Measurements from ENCODE around the gene ST3GAL3.

ST3GAL3 gene

DNA sequence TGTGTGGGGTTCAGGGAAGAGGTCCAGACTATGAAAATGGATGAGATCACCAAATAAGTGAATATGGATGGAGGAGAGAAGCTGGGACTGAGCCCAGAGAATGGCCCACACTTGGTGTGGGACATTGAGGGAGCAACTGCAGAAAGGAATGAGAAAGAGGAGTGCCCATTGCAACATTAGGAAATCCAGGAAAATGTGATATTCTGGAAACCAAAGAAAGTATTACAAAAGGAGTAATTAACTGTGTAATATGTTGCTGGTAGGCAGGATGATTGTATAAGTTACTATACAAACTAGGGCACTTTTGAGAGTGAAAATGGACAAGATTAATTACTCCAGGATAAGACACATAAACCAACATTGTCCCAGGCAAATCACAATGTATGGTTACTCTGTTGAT, 166.5 kb downstream of the ST3GAL3 start:
- no peak for DNase-seq (ENCODE audit: low read depth in 2 of 2, low spot score in 1 of 2)

DNA sequence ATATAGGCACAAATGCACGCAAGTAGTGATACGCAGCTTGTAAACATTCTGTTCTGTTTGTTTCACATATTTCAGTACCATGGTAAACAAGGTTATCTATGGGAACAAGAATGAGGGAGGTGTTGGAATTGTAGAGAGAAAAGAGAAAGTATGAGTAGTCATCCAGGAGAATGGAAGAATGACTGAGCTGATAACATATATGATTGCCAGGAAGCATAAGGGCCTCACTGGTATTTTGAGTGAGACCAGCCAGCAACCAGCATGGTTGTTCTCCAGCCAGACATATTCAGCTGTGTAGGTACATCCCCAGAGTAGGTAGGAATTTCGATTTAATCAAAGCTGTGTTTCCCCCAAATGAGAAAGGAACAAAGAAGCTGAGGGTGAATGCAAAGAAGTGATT, 167.4 kb downstream of the ST3GAL3 start:
- DNase-seq (ENCODE audit: low read depth in 2 of 2, low spot score in 1 of 2), result no peak

DNA sequence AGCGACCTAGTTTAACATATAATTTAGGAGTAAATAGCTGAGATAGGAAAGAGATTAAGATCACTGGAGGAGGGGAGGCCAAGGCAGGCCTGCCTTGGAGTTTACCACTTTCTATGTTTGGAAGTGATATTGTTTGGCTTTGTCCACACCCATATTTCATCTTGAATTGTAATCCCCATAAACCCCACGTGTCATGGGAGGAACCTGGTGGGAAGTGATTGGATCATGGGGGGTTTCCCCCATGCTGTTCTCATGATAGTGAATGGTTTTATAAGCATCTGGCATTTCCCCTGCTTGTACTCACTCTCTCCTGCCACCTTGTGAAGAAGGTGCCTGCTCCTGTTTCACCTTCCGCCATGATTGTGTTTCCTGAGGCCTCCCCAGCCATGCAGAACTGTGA, 168.0 kb downstream of the ST3GAL3 start:
- no peak for DNase-seq (ENCODE audit: low read depth in 2 of 2, low spot score in 1 of 2)

DNA sequence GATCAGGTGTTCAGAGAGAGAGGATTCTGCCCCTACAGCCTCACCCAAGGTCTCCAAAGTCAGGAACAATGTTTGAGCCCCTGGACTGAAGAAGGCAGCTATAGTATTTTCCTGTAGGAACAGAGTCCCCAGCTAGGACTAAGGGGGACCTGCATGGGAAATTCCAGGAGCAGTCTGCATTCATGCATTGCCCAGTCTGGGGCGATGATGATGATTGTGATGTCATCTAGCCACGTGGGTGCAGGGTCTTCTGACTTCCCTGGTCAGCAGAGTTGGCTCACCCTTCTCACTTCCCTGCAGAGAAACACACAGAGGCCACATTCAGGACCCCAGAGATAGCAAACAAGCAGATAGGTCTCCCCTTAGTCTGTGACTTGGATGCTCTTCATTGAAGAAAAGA, 169.8 kb downstream of the ST3GAL3 start:
- no peak for DNase-seq (ENCODE audit: low read depth in 2 of 2, low spot score in 1 of 2)

DNA sequence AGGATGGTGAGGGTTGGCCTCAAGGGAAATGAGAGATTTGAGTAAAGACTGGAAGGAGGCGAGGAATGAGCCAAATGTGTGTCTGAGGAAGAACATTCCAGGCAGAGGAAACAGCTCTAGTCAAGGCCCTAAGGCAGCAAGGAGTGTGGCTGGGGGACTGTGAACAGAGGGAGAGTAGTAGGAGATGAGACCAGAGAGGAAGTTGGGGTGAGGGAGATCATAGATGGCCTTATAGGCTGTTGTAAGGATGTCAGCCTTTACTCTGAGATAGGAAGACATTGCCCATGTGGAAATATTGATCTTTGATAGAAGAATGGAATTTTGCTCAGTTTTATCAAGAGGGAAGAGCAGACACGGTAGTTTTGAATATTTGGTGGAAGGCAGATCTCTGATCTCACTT, 171.1 kb downstream of the ST3GAL3 start:
- DNase-seq (ENCODE audit: low read depth in 2 of 2, low spot score in 1 of 2), result no peak

DNA sequence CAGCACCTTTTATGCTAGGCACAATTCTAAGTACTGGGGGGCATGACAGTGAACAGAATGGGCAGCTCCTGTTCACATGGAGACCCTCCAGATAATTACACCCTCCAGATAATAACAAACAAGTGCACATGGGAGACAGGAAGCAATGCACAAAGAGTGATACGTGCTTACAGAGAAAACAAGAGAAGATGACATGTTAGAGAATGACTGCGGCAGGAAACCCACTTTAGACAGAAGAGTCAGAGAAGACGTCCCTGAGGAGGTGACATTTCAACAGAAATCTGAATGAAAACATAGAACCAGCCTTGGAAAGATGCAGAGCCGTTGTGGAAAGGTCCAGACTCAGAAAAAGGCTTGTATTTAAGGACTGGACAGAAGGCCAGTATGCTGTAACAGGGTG, 171.5 kb downstream of the ST3GAL3 start:
- no peak for DNase-seq (ENCODE audit: low read depth in 2 of 2, low spot score in 1 of 2)

DNA sequence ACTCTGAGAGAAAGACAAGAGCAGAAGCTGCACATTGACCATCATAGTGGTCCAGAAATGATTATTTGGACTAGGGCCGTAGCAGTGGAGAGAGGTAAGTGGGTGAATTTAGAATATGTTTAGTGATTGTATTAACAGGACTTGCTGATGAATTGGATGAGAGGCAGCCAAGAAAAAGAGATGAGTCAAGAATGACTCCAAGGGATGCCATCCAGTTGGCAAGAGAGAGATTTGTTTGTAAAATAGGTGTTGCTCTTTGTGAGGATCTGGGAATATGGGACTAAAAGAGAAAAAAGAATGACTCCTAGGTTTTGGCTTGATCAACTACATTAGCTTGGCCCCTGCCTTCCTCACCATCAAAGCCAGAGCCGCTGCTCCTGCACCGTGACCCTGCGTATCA, 172.1 kb downstream of the ST3GAL3 start:
- no peak for DNase-seq (ENCODE audit: low read depth in 2 of 2, low spot score in 1 of 2)

DNA sequence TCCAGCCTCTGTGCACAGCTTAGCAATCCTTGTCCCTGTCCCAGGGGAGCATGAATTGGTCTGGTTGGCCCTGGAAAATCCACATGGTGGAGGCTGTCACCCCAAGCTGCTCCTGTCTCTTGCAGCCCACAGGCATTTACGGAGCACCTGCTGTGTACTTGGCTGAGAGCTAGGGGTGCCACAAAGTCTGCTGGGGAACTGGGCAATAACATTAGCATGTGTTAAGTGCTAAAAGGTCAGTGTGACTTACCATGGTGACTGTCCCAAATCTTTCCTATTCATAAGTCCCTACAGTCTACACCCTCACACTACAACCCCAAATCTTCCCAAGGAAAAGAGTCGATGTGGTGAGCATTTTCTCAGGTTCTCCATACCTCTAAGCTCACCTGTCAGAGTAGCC, 172.7 kb downstream of the ST3GAL3 start:
- no peak for DNase-seq (ENCODE audit: low read depth in 2 of 2, low spot score in 1 of 2)

DNA sequence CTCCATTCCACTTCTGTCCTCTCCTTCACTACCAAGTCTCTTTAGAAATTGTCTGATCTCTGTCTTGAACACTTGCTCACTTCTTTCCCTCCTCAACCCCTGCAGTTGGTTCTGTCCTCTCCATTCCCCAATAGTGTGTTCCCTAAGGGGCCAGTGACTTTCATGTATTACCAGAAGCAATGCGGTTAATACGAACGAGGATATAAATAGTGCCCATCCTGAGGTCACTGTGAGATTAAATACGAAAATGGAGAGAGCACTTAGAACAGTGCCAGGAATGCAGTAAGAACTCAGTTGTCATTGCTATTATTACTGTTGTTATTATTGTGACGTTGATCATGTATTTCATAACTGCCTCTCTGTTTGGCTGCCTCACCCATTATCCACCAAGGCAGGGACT, 173.3 kb downstream of the ST3GAL3 start:
- DNase-seq (ENCODE audit: low read depth in 2 of 2, low spot score in 1 of 2), result no peak

DNA sequence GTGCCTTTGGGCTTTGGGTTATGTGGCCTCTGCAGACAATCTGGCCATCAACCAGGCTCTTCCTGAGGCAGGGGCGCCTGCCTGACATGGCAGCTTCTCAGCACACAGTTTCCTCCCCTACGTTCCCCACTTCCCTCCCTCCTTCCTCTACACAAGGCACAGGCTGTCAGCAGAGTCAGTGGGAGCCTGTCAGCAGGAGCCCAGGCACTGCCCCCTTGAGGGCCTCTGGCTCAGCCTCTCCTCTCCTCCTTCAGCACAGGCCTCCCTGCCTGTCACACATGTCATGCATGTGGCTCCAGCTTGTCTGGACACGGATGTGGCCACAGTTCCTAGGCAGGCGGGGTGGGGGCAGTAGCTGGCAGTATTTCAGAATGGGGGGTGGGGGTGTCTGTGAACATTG, 174.1 kb downstream of the ST3GAL3 start:
- no peak for DNase-seq (ENCODE audit: low read depth in 2 of 2, low spot score in 1 of 2)

DNA sequence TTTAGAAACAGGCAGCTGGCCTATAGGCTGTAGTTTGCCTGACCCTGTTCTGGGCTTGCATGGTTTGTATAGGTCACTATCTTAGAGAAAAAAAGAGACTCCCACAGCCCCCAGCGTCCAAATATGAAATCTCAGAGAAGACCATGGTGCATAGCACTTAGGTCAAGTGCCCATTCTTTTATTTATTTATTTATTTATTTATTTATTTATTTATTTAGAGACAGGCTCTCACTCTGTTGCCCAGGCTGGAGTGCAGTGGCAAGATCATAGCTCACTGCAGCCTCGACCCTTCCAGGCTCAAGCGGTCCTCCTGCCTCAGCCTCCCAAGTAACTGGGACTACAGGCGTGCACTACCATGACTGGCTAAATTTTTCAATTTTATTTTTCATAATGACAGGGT, 175.4 kb downstream of the ST3GAL3 start:
- no peak for DNase-seq (ENCODE audit: low read depth in 2 of 2, low spot score in 1 of 2)

DNA sequence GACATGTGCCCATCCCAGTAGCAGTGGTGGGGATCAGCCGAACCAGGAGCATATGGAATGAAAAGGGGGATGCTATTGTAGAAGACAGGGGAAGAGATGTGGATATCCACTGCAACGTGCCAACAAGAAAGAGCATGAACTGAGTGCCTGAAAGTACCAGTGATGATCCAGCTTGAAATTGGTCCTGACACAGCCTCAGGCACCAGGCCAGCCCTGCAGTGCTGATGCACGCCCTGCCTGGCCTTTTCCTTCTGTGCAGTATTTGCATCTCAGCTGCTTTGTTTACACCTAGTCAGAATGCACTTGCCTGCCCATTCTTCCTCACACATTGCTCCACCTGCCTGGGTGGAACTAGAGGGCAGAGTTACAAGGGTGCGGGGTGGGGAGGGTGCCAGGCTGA, 176.0 kb downstream of the ST3GAL3 start:
- no peak for DNase-seq (ENCODE audit: low read depth in 2 of 2, low spot score in 1 of 2)

DNA sequence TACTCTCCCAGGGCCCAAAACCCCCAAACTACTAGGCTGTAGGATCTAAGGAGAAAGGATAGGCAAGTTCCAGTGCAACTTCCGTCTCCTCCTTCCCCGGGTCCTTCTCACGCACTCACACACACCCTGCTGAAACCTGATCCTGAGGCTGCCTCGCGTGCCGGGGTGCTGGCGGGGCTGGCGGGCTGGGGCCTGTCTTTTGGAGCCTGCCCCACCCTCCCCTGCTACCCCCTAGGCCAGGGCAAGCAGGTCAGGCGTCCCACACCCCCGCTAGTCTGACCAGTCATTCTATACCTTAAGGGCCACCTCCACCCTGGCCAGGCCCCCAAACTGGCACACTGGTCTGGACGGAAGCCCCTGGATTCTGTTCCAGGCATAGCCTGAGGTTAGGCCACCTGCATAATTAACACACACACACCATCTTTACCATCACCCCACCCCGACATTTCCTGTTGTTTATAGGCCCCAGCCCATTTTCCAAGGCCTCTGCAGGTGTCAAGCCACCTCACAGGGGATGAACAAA, 178.0 kb downstream of the ST3GAL3 start:
- no peak for DNase-seq (ENCODE audit: low read depth in 2 of 2, low spot score in 1 of 2)

DNA sequence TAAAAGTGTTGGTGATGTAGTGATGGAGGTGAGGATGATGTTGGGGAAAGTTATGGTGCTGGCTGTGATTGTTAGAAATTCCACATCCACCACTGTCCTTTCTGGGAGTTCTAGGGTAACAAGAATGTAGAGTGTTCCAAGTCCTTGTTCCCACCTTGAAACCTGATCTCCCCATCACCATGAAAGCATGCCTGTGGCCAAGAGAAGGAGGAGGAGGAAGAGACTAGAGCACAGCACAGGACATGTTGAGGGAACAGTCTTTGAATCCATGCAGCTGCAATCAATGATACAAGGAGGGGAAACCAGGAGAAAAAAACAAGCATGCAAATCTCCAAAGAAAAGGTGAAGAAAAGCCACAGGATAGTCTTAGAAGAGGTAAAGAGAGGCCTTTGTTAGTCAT, 180.4 kb downstream of the ST3GAL3 start:
- no peak for DNase-seq (ENCODE audit: low read depth in 2 of 2, low spot score in 1 of 2)

DNA sequence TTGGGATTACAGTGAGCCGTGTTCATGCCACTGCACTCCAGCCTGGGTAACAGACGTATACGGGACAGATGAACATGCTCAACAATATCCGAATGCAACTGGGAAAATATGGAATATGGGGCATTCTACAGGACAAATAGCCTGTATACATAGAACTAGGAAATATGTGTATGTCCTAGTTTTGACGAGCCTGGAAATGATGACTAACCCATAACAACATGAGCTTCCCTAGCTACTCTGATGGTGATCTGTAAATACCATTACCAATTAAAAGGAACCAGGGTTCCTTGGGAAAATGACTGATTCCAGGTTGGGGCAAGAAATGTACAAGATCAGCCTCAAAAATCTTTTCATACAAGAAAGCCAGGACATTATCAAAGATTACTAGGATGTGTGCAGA, 183.5 kb downstream of the ST3GAL3 start:
- no peak for DNase-seq (ENCODE audit: low read depth in 2 of 2, low spot score in 1 of 2)

DNA sequence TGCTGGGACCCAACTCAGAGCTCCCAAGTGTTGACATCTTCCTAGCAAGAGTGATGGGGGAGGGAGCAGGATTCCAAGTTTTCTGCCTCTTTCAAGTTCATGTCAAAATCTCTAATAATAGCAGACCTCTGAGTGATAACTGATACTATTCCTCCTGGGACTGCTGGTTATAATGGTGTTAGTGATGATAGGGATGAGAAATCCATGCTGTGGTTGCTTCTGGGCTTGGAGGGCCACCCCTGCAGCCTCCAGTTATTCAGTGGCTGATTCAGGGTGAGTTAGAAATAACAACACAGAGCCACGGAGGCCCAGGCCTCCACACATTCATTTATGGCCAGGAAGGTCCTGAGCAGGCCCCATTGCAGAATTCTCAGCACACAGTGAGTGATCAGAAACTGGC, 185.7 kb downstream of the ST3GAL3 start:
- no peak for DNase-seq (ENCODE audit: low read depth in 2 of 2, low spot score in 1 of 2)

DNA sequence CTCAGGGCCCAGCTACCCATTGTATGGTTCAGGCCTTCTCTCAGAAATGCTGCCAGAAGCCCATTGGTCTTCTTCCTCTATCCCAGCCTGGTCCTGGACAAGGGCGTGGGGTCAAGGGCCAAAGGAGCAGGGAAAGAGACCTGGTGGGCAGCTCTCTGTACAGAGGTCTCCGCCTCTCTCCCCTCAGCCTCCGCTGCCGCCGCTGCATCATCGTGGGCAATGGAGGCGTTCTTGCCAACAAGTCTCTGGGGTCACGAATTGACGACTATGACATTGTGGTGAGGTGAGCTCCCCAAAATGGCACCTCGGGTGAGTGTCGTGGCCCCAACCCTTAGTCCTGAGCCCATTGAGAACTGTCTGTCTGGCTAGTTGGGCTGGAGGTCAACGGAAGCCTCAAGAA, 191.6 kb downstream of the ST3GAL3 start:
- no peak for DNase-seq (ENCODE audit: low read depth in 2 of 2, low spot score in 1 of 2)

DNA sequence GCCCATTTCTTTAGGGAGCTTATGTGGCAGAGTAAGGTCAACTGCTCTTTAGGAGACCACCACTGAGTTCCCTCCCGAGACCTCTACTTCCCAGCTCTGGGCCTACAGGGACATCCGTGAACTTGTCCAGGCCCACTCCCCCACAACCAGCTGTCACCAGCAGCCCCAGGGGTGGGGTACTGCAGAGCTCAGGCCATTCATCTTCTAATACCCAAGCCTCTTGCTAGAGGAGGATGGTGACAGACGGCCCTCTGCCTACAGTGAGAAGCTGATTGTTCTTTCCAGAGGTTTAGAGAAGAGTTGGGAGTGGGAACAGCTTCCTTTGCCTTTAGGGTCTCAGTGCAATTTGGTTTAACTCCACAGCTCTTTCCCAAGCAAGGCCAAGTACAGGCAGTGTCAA, 193.1 kb downstream of the ST3GAL3 start:
- no peak for DNase-seq (ENCODE audit: low read depth in 2 of 2, low spot score in 1 of 2)

DNA sequence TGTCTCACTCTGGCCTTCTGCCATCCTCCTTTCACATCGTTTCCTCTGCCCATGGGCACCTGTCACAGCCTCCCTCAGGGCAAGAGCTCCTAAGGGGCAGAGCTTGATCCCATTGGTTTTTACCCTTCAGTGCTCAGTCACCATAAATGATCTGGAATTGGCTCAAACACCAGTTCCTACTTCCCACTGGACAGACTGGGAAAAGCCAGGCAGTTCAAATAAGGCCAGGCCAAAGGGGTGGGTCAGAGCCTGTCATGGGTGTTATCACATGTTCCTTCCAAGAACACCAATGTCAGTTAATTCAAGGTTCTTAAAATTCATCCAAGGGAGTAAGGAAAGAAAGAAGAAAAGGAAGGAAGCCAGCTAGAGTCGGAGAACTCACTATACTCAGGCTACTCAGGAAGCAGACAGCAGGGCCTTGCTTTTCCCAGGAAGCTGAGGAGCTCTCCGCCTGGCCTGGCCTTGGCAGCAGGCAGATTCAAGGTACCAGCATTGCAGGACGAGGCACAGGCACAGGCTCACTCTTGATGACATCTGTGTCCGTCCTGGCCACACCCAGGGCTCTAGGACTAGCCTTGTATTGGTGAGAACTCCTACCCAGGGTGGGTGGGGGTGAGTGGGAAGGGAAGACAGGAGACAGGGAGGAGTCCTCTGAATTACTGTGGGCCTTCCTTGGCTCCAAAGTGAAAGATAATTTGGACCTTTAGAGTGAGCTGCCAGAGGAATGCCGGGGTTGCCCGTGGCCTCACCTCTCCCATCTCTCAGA, 194.0 kb downstream of the ST3GAL3 start:
- no peak for DNase-seq (ENCODE audit: low read depth in 2 of 2, low spot score in 1 of 2)

DNA sequence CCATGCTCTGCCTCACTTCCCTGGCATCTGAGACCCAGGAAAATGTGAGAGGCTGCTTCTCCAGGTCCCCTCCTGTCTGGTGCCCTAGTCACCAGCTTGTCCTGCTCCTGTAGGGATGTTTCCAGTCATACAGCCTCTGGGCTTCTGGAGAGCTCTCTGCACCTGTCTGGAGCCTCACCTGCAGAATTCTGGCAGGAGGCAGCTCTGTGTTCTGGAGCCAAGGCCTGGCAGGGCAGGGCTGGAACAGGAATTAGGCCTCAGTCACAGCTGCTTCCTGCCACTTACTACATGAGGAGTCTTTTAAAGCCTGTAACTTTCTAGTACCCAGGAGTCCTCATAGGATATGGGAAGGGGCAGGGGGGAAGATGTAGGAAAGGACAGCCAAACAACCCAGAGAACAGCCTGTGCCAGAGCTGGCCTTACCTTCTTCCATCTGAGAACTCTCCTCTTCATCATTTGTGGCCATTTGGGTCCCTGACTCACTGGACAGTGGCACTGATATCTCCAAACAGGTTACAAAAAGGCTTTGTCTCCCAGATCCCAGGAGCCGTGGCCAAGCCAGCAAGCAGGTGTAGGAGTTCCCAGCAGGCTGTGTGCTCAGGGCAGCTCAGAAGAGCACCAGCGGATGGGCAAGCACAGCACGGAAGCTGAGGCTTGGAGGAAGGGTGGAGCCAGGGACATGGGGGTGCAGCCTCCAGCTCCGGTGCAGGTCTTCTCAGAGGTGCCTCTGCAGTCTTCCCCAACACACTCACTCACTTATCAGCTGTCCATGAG, 194.9 kb downstream of the ST3GAL3 start:
- no peak for DNase-seq (ENCODE audit: low read depth in 2 of 2, low spot score in 1 of 2)

DNA sequence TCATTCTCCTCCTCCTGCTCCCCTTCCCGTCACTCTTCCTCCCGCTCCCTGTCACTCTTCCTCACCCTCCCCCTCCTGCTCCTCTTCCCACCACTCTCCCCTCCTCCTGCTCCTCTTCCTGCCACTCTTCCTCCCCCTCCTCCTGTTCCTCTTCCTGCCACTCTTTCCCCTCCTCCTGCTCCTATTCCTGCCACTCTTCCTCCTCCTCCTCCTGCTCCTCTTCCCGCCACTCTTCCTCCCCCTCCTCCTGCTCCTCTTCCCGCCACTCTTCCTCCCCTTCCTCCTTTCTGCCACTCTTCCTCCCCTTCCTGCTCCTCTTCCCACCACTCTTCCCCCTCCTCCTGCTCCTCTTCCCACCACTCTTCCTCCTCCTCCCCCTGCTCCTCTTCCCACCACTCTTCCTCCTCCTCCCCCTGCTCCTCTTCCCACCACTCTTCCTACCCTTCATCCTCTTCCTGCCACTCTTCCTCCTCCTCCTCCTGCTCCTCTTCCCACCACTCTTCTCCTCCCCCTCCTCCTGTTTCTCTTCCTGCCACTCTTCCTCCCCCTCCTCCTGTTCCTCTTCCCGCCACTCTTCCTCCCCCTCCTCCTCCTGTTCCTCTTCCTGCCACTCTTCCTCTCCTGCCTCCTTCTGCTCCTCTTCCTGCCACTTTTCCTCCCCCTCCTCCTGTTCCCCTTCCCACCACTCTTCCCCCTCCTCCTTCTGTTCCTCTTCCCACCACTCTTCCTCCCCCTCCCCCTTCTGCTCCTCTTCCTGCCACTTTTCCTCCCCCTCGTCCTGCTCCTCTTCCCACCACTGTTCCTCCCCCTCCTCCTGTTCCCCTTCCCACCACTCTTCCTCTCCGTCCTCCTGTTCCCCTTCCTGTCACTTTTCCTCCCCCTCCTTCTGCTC, 197.6 kb downstream of the ST3GAL3 start:
- DNase-seq (ENCODE audit: low read depth in 2 of 2, low spot score in 1 of 2), result no peak

DNA sequence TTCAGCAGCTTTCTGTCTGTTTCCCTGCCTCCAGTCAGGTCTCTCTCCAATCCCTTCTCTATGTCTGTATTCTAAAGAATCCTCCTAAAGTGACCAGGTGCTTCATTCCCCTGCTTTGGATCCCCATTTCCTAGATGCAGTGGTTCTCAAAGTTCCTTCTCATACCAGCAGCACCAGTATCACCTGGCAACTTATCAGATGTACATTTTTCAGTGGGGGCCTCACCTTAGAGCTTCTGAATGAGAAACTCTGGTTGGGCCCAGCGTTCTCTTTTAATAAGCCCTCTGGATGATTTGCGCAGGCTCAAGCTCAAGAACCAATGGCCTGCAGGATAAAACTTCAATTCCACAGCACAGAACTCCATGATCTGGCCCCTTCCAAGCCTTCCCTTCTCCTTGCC, 200.9 kb downstream of the ST3GAL3 start:
- DNase-seq (ENCODE audit: low read depth in 2 of 2, low spot score in 1 of 2), result no peak
